ENCODE measurements around the gene KLHL5. TPM values are rescaled to one million over a fixed set of nuclear protein-coding genes. Genes with fewer than 3 reads are reported as not detected.

Gene KLHL5
- total and polyA plus RNA-seq, 4 donors = 8.6 to 56.2 (median 32.8) TPM

DNA sequence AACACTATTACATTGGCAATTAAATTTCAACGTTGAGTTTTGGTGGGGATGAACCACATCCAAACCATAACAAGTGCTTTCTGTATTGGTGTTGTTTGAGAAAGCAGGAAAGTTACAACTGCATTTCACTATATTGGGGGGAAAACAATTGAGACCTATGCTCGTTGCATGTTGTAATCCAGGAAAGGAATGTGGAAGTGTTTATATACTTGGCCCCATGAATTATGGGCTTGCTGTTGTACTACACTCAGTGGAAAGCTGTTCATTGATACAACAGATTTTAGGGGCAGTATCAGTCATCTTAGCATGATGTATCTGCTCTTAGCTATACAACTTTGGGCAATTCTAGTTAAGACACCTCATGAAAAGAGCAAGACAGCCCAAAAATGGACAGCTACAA is 52.4 kb downstream of the KLHL5 start:
- DNase-seq (no peak), ATAC-seq (ENCODE audit: insufficient read depth, low FRiP score) (no peak)
- 45 to 54% methylated on average over 2 of the region's 2 CpGs for WGBS, 2 donors
- H3K4me1 ChIP-seq (ENCODE audit: control insufficient read depth in 5 of 5, insufficient read depth in 5 of 5, low read length in 5 of 5) = peaks cover 0 to 1% (median 0%) of the 10 kb centered on the region in 5 donors
- H3K36me3 ChIP-seq (ENCODE audit: control insufficient read depth in 4 of 4, insufficient read depth in 4 of 4, low read length in 4 of 4) = peaks cover 4 to 16% (median 7%) of the 10 kb centered on the region in 4 donors
- H3K4me3 ChIP-seq = no peak overlapping the region
- TF ChIP-seq, protein P1, sequence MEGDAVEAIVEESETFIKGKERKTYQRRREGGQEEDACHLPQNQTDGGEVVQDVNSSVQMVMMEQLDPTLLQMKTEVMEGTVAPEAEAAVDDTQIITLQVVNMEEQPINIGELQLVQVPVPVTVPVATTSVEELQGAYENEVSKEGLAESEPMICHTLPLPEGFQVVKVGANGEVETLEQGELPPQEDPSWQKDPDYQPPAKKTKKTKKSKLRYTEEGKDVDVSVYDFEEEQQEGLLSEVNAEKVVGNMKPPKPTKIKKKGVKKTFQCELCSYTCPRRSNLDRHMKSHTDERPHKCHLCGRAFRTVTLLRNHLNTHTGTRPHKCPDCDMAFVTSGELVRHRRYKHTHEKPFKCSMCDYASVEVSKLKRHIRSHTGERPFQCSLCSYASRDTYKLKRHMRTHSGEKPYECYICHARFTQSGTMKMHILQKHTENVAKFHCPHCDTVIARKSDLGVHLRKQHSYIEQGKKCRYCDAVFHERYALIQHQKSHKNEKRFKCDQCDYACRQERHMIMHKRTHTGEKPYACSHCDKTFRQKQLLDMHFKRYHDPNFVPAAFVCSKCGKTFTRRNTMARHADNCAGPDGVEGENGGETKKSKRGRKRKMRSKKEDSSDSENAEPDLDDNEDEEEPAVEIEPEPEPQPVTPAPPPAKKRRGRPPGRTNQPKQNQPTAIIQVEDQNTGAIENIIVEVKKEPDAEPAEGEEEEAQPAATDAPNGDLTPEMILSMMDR (IDR thresholded peaks at IDR 0.05; ENCODE audit: control extremely low read depth, extremely low read depth) = no peak
- H3K9me3 ChIP-seq (ENCODE audit: control insufficient read depth in 4 of 4, insufficient read depth in 3 of 4, low read length in 3 of 4) = no peaks in the 10 kb centered on the region
- no peaks in the 10 kb centered on the region for H3K27me3 ChIP-seq (ENCODE audit: control insufficient read depth in 3 of 3, insufficient read depth in 3 of 3, low read length in 2 of 3)
- H3K27ac ChIP-seq (ENCODE audit: low read depth in 1 of 2, low read length in 1 of 2) = no peak overlapping the region
- no peak overlapping the region for H3K9ac ChIP-seq (ENCODE audit: insufficient read depth in 1 of 2, low read length in 2 of 2)

DNA sequence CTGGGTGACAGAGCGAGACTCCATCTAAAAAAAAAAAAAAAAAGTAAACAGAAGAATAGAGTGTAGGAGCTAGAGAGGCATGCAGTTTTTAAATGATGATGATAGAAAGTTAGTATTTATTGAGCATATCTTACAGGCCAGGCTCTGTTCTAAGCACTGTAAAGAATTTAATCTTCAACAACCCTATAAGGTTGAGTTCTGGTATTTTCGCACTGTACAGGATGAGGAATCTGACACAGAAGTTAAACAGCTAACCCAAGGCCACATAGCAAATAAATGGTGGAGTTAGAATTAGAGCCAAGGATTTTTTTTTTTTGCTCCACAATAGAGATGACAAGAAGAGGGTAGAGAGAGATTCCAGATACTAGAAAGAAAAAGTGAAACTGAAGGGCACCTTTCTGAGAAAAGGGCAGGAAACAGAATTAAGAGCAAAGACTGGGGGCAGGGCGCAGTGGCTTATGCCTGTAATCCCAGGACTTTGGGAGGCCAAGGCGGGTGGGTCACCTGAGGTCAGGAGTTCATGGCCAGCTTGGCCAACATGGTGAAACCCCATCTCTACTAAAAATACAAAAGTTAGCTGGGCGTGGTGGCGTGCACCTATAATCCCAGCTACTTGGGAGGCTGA is 56.1 kb downstream of the KLHL5 start:
- Histone ChIP-seq H3K9ac (ENCODE audit: insufficient read depth in 1 of 2, low read length in 2 of 2) (no peak overlapping the region), H3K4me3 (no peak overlapping the region), H3K27ac (ENCODE audit: low read depth in 1 of 2, low read length in 1 of 2) (no peak overlapping the region), H3K9me3 (ENCODE audit: control insufficient read depth in 4 of 4, insufficient read depth in 3 of 4, low read length in 3 of 4) (no peaks in the 10 kb centered on the region), H3K4me1 (ENCODE audit: control insufficient read depth in 5 of 5, insufficient read depth in 5 of 5, low read length in 5 of 5) (peaks cover 0 to 1% (median 0%) of the 10 kb centered on the region in 5 donors), H3K36me3 (ENCODE audit: control insufficient read depth in 4 of 4, insufficient read depth in 4 of 4, low read length in 4 of 4) (peaks cover 4 to 10% (median 6%) of the 10 kb centered on the region in 4 donors), H3K27me3 (ENCODE audit: control insufficient read depth in 3 of 3, insufficient read depth in 3 of 3, low read length in 2 of 3) (no peaks in the 10 kb centered on the region)
- DNase-seq = no peak
- 89 to 94% methylated on average over 6 of the region's 6 CpGs for WGBS, 2 donors
- ATAC-seq (ENCODE audit: insufficient read depth, low FRiP score) = no peak
- TF ChIP-seq, protein P1 (IDR thresholded peaks at IDR 0.05; ENCODE audit: control extremely low read depth, extremely low read depth) = no peak

DNA sequence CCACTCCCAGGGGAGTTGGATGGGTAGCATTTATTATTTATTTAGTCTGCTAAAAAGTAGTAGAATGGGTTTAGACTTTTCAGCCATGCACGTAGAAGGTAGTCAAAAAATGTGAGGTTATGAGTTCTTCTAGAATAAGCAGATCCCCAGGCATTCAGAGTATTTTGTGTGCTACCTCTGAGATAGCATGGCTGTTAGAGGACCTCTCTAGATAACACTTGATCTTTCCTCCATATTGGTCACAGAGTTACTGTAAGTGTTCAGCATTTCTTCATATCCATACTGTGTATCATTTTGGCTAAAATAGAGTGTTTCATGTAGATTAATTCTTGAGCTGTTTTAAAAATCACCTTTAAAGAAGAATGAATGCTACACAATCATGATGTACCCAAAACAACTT is 58.4 kb downstream of the KLHL5 start:
- no peak overlapping the region for H3K27ac ChIP-seq (ENCODE audit: low read depth in 1 of 2, low read length in 1 of 2)
- H3K9ac ChIP-seq (ENCODE audit: insufficient read depth in 1 of 2, low read length in 2 of 2) = no peak overlapping the region
- no peak for DNase-seq
- WGBS, 2 donors = 95 to 97% methylated on average over 1 of the region's 1 CpG
- no peaks in the 10 kb centered on the region for H3K9me3 ChIP-seq (ENCODE audit: control insufficient read depth in 4 of 4, insufficient read depth in 3 of 4, low read length in 3 of 4)
- TF ChIP-seq, protein P1 (IDR thresholded peaks at IDR 0.05; ENCODE audit: control extremely low read depth, extremely low read depth) = no peak
- H3K4me1 ChIP-seq (ENCODE audit: control insufficient read depth in 5 of 5, insufficient read depth in 5 of 5, low read length in 5 of 5) = peaks cover 0 to 1% (median 0%) of the 10 kb centered on the region in 5 donors
- ATAC-seq (ENCODE audit: insufficient read depth, low FRiP score) = no peak
- H3K36me3 ChIP-seq (ENCODE audit: control insufficient read depth in 4 of 4, insufficient read depth in 4 of 4, low read length in 4 of 4) = peaks cover 0 to 2% (median under 1%) of the 10 kb centered on the region in 4 donors
- no peaks in the 10 kb centered on the region for H3K27me3 ChIP-seq (ENCODE audit: control insufficient read depth in 3 of 3, insufficient read depth in 3 of 3, low read length in 2 of 3)
- no peak overlapping the region for H3K4me3 ChIP-seq

All from lung (tissue), 12 donors.